Measurements from ENCODE around the gene TTBK2.
"Not testable (repeated sequence)": the region's sequence is repeated elsewhere in the genome, so short reads cannot be mapped to it uniquely, and the experiment has no call there.

TTBK2 gene

GRCh38 chr15:42908538-42908937, 12.0 kb downstream of the TTBK2 start:
- DNase-seq (ENCODE audit: low read depth in 2 of 2), result no peak

GRCh38 chr15:42903388-42904324, 16.9 kb downstream of the TTBK2 start:
- no peak for DNase-seq (ENCODE audit: low read depth in 2 of 2)

GRCh38 chr15:42893911-42894310, 26.7 kb downstream of the TTBK2 start:
- not testable (repeated sequence) for DNase-seq (ENCODE audit: low read depth in 2 of 2)

GRCh38 chr15:42891569-42891968, 29.0 kb downstream of the TTBK2 start:
- peak in 1 of 2 experiments; percentile 10 for DNase-seq (ENCODE audit: low read depth in 2 of 2)

- DNase-seq (ENCODE audit: low read depth in 2 of 2), result peak; percentile 75 to 77
Measured at GRCh38 chr15:42890161-42890913, 30.2 kb downstream of the TTBK2 start.

DNA sequence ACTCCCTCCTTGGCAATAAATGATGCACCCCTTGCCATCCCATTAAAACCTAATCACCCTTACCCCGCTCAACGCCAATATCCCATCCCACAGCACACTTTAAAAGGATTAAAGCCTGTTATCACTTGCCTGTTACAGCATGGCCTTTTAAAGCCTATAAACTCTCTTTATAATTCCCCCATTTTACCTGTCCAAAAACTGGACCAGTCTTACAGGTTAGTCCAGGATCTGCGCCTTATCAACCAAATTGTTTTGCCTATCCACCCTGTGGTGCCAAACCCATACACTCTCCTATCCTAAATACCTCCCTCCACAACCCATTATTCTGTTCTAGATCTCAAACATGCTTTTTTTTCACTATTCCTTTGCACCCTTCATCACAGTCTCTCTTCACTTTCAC, 33.2 kb downstream of the TTBK2 start:
- DNase-seq (ENCODE audit: low read depth in 2 of 2), result not testable (repeated sequence)

DNA sequence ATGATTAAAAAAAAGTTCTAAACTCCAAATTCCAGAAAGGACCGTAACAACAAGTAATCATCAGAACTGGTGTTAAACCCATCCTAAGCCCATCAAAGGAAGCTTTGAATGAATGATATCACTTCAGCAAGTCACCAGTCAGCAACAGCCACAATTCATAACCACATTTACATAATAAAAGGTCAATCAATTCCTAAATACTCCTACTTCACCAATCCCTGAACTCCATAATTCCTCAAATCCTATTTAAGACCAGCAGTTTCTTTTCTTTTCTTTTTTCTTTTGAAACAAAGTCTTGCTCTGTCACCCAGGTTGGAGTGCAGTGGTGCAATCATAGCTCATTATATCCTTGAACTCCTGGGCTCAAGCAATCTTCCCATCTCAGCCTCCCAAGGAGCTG, 40.5 kb downstream of the TTBK2 start:
- no peak for DNase-seq (ENCODE audit: low read depth in 2 of 2)

GRCh38 chr15:42879443-42879842, 41.1 kb downstream of the TTBK2 start:
- DNase-seq (ENCODE audit: low read depth in 2 of 2), result no peak

DNA sequence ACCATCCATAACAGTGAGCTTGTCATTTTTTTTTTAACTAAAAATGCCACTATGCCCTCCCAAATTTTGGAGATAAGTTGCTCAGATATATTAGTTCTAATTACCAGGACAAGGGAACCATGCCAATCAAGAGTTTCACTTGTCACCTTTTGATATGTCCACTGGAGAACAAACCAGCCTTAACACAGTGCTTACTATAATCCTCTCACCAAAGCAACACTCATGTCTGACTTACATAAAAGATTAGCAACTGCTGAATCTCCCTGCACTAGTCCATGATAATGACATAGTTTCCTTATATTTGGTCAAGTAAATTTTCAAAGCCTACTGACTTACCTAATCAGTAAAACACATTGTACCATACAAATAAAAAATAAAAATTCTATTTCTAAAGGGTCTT, 44.4 kb downstream of the TTBK2 start:
- DNase-seq (ENCODE audit: low read depth in 2 of 2), result no peak

GRCh38 chr15:42868683-42869082, 51.9 kb downstream of the TTBK2 start:
- no peak for DNase-seq (ENCODE audit: low read depth in 2 of 2)

- DNase-seq (ENCODE audit: low read depth in 2 of 2), result no peak
Measured at GRCh38 chr15:42863572-42864239, 56.9 kb downstream of the TTBK2 start.

DNA sequence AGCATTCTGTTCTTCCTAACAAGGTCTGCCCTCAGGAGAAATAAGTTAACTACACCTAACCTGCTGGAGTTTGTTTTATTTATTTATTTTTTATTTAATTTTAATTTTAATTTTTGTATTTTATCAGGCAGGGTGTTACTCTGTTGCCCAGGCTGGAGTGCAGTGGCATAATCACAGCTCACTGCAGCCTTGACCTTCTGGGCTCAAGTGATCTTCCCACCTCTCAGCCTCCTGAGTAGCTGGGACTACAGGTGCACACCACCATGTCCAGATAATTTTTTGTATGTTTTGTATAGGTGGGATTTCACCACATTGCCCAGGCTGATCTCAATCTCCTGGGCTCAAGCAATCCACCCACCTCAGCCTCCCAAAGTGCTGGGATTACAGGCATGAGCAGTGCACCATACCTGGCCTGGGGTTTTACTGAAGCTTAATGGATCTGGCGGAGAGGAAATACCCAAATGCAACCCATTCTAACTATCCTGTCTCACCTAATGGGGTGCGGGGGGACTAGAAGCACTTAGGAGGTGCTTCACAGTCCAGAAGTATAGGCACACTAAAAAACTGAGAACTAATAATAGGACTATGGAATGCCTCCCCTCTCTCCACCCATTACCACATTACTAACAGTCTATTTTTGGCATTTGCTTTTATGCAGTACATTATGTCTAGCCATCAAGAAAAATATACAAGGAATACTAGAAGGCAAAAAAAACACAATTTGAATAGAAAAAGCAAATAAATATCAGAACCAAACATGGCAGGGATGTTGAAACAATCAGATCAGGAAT, 61.4 kb downstream of the TTBK2 start:
- no peak for DNase-seq (ENCODE audit: low read depth in 2 of 2)

DNA sequence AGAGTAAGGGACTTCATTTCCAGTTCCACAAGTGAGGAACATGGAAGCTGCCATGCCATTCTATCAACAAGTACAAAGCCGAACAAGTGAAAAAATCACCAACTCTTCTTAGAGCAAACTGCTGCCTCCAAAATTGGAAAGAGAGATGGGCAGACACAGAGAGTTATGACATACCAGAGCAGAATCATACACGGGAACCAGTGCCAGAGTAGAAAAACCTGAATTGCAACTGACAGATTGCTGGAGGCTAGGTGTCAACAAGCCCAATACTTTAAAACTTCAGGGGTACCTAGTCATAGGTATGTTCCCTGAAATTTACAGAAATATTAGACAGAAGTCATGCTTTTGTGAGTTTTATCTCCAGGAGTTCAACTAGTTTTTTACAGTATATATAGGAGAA, 62.0 kb downstream of the TTBK2 start:
- DNase-seq (ENCODE audit: low read depth in 2 of 2), result no peak

DNA sequence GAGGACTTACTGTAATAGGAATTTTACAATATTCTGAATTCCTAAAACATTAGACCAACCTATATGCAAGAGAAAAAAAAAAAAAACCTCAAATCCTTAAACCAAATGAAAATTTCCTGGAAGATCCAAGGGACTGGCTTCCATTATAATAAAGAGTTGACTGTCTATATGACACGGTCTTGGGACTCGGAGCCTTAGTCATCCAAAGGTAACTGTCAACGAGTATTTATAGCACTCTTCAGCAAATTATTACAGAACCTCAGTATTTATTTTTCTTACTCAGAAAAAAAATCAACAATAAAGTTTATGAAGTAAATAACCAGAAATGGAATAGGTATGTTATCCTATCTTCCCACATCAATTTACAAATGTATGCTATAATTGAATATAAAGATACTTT, 66.0 kb downstream of the TTBK2 start:
- no peak for DNase-seq (ENCODE audit: low read depth in 2 of 2)

DNA sequence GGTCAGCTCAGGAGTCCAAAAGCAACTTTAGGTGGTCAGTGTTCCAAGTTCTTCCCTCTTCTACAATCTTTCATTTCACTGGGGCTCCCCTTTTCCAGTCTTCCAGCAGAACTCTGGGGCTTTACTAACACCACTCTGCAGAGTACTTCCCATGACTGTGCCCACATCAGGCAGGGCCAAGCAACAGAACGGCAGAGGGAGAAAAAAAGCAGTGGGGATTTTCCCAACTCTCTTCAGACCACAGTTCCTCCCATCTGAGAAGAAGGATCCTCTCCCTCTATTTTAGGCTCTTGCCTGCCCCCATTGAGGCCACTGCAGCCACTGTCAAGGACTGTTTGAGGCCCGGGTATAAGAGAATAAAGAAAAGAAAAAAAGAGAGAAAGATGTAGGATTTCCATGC, 70.7 kb downstream of the TTBK2 start:
- no peak for DNase-seq (ENCODE audit: low read depth in 2 of 2)

- no peak for DNase-seq (ENCODE audit: low read depth in 2 of 2)
Measured at GRCh38 chr15:42848846-42849245, 71.7 kb downstream of the TTBK2 start.

DNA sequence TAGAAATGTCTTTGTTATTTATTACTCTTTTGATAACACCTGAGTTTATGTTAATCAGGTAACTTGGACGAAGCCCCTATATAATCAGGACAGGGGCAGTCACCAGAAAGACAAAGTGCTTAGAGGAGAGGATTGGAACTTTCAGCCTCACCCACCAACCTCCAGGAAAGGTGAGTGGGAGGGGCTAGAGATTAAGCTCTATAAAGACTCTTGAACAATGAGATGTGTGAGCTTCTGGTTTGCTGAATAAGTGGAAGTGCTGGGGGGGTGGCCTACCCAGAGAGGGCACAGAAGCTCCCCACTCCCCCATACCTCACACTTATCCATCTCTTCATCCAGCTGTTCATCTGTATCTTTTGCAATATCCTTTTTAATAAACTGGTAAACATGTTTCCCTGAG, 73.9 kb downstream of the TTBK2 start:
- no peak for DNase-seq (ENCODE audit: low read depth in 2 of 2)

DNA sequence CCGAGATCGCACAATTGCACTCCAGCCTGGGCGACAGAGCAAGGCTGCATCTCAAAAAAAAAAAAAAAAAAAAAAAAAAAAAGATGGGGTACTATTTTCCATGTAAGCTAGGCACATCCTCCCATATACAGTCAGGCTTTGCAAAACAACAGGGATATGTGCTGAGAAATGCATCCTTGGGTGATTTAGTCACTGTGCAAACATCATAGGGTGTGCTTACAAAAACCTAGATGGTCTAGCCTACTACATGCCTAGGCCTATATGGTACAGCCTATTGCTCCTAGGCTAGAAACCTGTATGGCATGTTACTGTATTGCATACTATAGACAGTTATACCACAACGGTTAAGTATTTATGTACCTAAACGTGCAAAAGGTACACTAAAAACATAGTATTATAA, 75.0 kb downstream of the TTBK2 start:
- no peak for DNase-seq (ENCODE audit: low read depth in 2 of 2)

DNA sequence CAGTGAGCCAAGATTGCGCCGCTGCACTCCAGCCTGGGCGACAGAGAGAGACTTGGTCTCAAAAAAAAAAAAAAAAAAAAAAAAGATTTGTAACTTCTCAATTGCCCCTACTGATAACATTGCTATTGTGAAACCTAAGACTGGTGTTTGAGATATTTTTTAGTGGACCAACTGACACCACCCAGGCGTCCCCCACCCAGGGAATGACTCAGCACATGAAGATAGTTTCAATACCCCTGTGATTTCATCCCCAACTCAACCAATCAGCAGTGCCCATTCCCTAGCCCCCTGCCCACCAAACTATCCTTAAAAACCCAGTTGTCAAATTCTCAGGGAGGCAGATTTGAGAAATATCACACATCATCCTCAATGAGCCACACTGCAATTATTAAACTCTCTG, 76.9 kb downstream of the TTBK2 start:
- no peak for DNase-seq (ENCODE audit: low read depth in 2 of 2)

DNA sequence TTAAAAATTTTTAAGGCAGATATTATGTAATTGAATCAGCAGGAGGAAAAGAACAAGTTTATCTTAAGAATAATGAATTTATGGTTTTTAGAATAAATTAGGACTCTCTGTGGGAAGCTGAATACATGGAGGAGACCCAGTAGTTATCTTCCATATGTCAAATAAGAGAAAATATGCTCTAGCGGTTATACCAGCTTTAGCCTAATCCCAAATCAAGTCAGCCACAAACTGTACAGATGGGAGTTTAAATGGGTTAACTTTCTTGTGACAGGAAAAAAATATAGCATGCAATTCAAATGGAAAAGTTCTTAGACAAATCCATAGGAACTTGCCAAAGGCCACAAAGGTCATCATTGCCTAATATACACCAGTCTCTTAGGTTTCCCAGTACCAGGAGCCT, 84.3 kb downstream of the TTBK2 start:
- no peak for DNase-seq (ENCODE audit: low read depth in 2 of 2)

GRCh38 chr15:42832576-42832975, 88.0 kb downstream of the TTBK2 start:
- peak; percentile 58 to 60 for DNase-seq (ENCODE audit: low read depth in 2 of 2)

Measured in fibroblast of skin of left quadriceps (primary cell).